H1 (cell line): ENCODE results near the gene SHCBP1. TPM values are rescaled to one million over a fixed set of nuclear protein-coding genes. Genes with fewer than 3 reads are reported as not detected.

Experiments
- HDAC2 ChIP-seq, 2 experiments: fragments of 300-600 bp in 1 of 2; sonication (generic) in 1 of 2; IDR thresholded peaks; 2 replicates each; pipeline ENCODE4 v1.6.1; 2011 to 2012; ENCODE audit warnings: low read depth in 2 of 2, low read length in 2 of 2, mild to moderate bottlenecking in 2 of 2, moderate library complexity in 2 of 2, borderline replicate concordance in 1 of 2, inconsistent platforms in 1 of 2
- polyA plus RNA-seq, 7 experiments: library from polyadenylated mRNA; depleted of rRNA in 3 of 7; stranded (reverse) in 5 of 7; unstranded in 2 of 7; fragments of >200 nt in 5 of 7; fragments of 200-250 nt in 2 of 7; gene quantifications; 1 replicate in 5 of 7; 2 replicates in 1 of 7; 4 replicates in 1 of 7; pipeline versions ENCODE4 v1.2.1 to v1.2.3, GENCODE V29; 2011 to 2013; ENCODE audit warnings: missing spikeins in 2 of 7, mixed read lengths in 2 of 7
- total RNA-seq: library from RNA; stranded (reverse); fragmentation: NEBNext Ultra II Directional; extraction: Animal tissue kit (Norgen Biotek cat#: 25700); gene quantifications from 2 replicates; pipeline ENCODE4 v1.2.1, GENCODE V29; 2021

The SHCBP1 gene
- total and polyA plus RNA-seq, 2 of the 8 experiments (the other 6 are each of a cell fraction or from before 2014, with no cell fraction given): 5.7 to 14.8 TPM

- TF ChIP-seq HDAC2 (IDR thresholded peaks at IDR 0.05; ENCODE audit: borderline replicate concordance in 1 of 2, low read depth in 2 of 2, low read length in 2 of 2): no peak
- TF ChIP-seq, all 59 proteins: peak for 0
Measured at GRCh38 chr16:46555951-46556350, 65.2 kb downstream of the SHCBP1 start (continued).
